Activated B cell treated with CpG ODN at 0.5 μM for 24 hours (primary cell): ENCODE measurements around the gene FGGY. TPM values are rescaled to one million over a fixed set of nuclear protein-coding genes. Genes with fewer than 3 reads are reported as not detected.

Source experiments
- ATAC-seq: fragments of 200-7000 bp; cut with Tn5 transposase; one replicate; pipeline ENCODE4 v1.10.0; 2021; ENCODE audit warnings: low read depth, mild to moderate bottlenecking, moderate library complexity
- CTCF ChIA-PET: fragments of 350-600 bp; sonication (Branson Sonifier 250); formaldehyde crosslinking; loops from one replicate; lab custom pipeline; 2021; ENCODE audit warnings: antibody characterized with exemption; lab: Charles Lee
- POLR2A ChIA-PET: fragments of 350-600 bp; sonication (Branson Sonifier 250); formaldehyde crosslinking; loops from one replicate; lab custom pipeline; 2021; ENCODE audit warnings: antibody characterized with exemption; lab: Charles Lee
- DNase-seq: peaks from one replicate; pipeline ENCODE4 v3.0.0; 2022
- H3K27ac Mint-ChIP-seq: one replicate; pipeline ENCODE4 v1.8.0; 2020; ENCODE audit warnings: mixed read lengths
- H3K27me3 Mint-ChIP-seq: one replicate; pipeline ENCODE4 v1.8.0; 2021; ENCODE audit warnings: mixed read lengths
- H3K36me3 Mint-ChIP-seq: one replicate; pipeline ENCODE4 v1.8.0; 2021; ENCODE audit warnings: low read depth, mixed read lengths
- H3K4me1 Mint-ChIP-seq: one replicate; pipeline ENCODE4 v1.8.0; 2021; ENCODE audit warnings: mixed read lengths
- H3K4me3 Mint-ChIP-seq: one replicate; pipeline ENCODE4 v1.8.0; 2020; ENCODE audit warnings: mild to moderate bottlenecking, mixed read lengths
- H3K9me3 Mint-ChIP-seq: one replicate; pipeline ENCODE4 v1.8.0; 2020; ENCODE audit warnings: mixed read lengths
- intact Hi-C: fragments of 100-400 bp; cut with micrococcal nuclease; formaldehyde crosslinking; loops from one replicate; pipeline ENCODE4 v1.15.1; 2024
- total RNA-seq: library from RNA; stranded (reverse); gene quantifications from 2 replicates; pipeline ENCODE4 v1.2.3, GENCODE V29; 2022
- TF ChIP-seq, protein P1 (sequence below): fragments of 200-600 bp; IDR thresholded peaks from one replicate; pipeline ENCODE4 v1.8.0; 2022; ENCODE audit warnings: antibody characterized with exemption, mild to moderate bottlenecking

The FGGY gene
- total RNA-seq, 1 donor from 2014 or later: 24.0 TPM

DNA sequence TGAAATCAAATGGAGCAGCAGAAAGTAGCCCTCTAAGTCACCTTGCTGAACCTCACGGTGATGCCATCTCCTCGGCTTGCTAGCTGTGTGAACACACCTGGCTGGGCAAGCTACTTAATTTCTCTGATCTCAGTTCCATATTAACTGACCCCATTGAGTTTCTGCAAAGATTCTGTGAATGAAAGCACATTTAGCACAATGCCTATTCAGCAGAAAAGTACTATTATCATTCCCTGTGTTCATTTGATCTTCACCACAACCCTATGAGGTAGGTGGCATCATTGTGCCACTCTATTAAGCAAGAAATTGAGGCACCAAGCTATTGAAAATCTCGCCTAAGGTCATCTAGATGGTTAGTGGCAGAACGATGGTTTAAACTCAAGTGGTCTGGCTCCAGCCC, 387.8 kb downstream of the FGGY start:
- intact Hi-C loops: no loop called here
- Mint-ChIP-seq H3K4me3 (no peak overlapping the region), H3K36me3 (no peaks in the 10 kb centered on the region), H3K27me3 (no peaks in the 10 kb centered on the region), H3K27ac (no peak overlapping the region), H3K4me1 (peaks cover 2% of the 10 kb centered on the region), H3K9me3 (no peaks in the 10 kb centered on the region)
- no peak for ATAC-seq
- TF ChIP-seq, protein P1, sequence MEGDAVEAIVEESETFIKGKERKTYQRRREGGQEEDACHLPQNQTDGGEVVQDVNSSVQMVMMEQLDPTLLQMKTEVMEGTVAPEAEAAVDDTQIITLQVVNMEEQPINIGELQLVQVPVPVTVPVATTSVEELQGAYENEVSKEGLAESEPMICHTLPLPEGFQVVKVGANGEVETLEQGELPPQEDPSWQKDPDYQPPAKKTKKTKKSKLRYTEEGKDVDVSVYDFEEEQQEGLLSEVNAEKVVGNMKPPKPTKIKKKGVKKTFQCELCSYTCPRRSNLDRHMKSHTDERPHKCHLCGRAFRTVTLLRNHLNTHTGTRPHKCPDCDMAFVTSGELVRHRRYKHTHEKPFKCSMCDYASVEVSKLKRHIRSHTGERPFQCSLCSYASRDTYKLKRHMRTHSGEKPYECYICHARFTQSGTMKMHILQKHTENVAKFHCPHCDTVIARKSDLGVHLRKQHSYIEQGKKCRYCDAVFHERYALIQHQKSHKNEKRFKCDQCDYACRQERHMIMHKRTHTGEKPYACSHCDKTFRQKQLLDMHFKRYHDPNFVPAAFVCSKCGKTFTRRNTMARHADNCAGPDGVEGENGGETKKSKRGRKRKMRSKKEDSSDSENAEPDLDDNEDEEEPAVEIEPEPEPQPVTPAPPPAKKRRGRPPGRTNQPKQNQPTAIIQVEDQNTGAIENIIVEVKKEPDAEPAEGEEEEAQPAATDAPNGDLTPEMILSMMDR: no peak
- no peak for DNase-seq
- CTCF ChIA-PET: no interaction called here
- POLR2A ChIA-PET: no interaction called here

DNA sequence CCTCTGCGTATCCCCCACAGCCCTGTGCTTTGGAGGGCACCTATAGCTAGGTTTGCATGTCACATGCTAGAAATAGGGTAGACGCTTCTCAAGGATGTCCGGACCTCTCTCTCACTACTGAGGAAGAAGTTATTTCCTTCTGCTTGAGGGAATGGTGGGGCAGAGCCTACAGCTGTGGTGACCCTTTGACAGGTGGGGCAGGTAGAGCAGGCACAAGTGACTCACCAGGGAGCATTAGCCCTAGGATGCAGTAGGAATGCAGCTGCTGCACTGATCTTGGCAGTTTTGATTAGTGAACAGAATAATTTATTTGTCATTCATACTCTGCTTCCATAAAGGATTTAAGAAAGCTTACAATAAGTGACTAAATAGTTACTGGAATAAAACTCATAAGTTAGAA, 388.2 kb downstream of the FGGY start:
- H3K9me3 Mint-ChIP-seq: no peaks in the 10 kb centered on the region
- no peak for DNase-seq
- intact Hi-C loops: no loop called here
- POLR2A ChIA-PET: no interaction called here
- H3K27ac Mint-ChIP-seq: no peak overlapping the region
- no peaks in the 10 kb centered on the region for H3K36me3 Mint-ChIP-seq
- TF ChIP-seq, protein P1: no peak
- peaks cover 2% of the 10 kb centered on the region for H3K4me1 Mint-ChIP-seq
- no peak overlapping the region for H3K4me3 Mint-ChIP-seq
- ATAC-seq: no peak
- no peaks in the 10 kb centered on the region for H3K27me3 Mint-ChIP-seq
- CTCF ChIA-PET: no interaction called here

GRCh38 chr1:59685666-59686065, 388.8 kb downstream of the FGGY start:
- DNase-seq (no peak), ATAC-seq (no peak)
- Mint-ChIP-seq H3K4me3 (no peak overlapping the region), H3K9me3 (no peaks in the 10 kb centered on the region), H3K27me3 (no peaks in the 10 kb centered on the region), H3K4me1 (peaks cover 2% of the 10 kb centered on the region), H3K36me3 (no peaks in the 10 kb centered on the region), H3K27ac (no peak overlapping the region)
- intact Hi-C loops: no loop called here
- ChIA-PET POLR2A (interaction anchor here (1.6 kb wide), 1 partner anchor 902 kb away, joined by 3 read pairs; the partner anchor contains the start of gene JUN), CTCF (no interaction called here)
- TF ChIP-seq, protein P1: no peak

GRCh38 chr1:59686170-59686569, 389.3 kb downstream of the FGGY start:
- H3K27me3 Mint-ChIP-seq: no peaks in the 10 kb centered on the region
- no peaks in the 10 kb centered on the region for H3K36me3 Mint-ChIP-seq
- no peak overlapping the region for H3K4me3 Mint-ChIP-seq
- H3K4me1 Mint-ChIP-seq: peaks cover 2% of the 10 kb centered on the region
- intact Hi-C loops: no loop called here
- ATAC-seq: no peak
- ChIA-PET CTCF (no interaction called here), POLR2A (interaction anchor here (1.6 kb wide), 1 partner anchor 903 kb away, joined by 3 read pairs; the partner anchor contains the start of gene JUN)
- TF ChIP-seq, protein P1: no peak
- no peak for DNase-seq
- H3K9me3 Mint-ChIP-seq: no peaks in the 10 kb centered on the region
- H3K27ac Mint-ChIP-seq: no peak overlapping the region

GRCh38 chr1:59686574-59686973, 389.7 kb downstream of the FGGY start:
- no peak overlapping the region for H3K4me3 Mint-ChIP-seq
- no peaks in the 10 kb centered on the region for H3K36me3 Mint-ChIP-seq
- H3K27ac Mint-ChIP-seq: no peak overlapping the region
- ATAC-seq (no peak), DNase-seq (no peak)
- H3K27me3 Mint-ChIP-seq: no peaks in the 10 kb centered on the region
- intact Hi-C loops: no loop called here
- POLR2A ChIA-PET: interaction anchor here (1.6 kb wide), 1 partner anchor 903 kb away, joined by 3 read pairs; the partner anchor contains the start of gene JUN
- CTCF ChIA-PET: no interaction called here
- TF ChIP-seq, protein P1: no peak
- no peaks in the 10 kb centered on the region for H3K9me3 Mint-ChIP-seq
- H3K4me1 Mint-ChIP-seq: peaks cover 2% of the 10 kb centered on the region
